ENCODE measurements around the gene LHFPL2.

LHFPL2 gene

DNA sequence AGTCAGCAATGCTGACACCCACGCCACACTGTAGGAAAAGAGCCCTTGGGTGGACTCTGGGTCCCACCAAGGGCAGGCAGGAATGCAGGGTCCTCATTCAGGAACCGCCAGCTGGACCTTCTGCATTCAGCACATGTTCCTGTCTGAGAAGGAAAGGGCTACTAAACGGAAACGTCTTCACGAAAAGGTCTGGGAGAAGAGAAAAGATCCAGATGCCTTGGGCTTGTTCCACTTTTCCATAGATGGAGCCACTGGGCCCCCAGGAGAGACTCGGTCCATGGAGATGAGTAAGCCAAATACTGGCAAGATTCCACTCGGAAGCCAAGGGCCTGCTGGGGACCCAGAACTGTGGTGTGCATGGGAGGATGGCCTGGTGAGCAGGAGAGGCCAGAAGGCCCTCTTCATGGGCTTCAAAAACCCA is 38.4 kb downstream of the LHFPL2 start:
- Histone ChIP-seq H3F3A (ENCODE audit: control insufficient read depth, insufficient read depth) (no peaks in the 10 kb centered on the region), H3K4me1 (ENCODE audit: control insufficient read depth, low read length) (no peaks in the 10 kb centered on the region), H3K27ac (ENCODE audit: low read depth, low read length) (no peak overlapping the region), H3K4me3 (ENCODE audit: low read length) (no peak overlapping the region), H3K9me2 (replicated peaks; ENCODE audit: control insufficient read depth, low read length) (no peaks in the 10 kb centered on the region), H3K79me2 (ENCODE audit: control insufficient read depth, low read length) (no peaks in the 10 kb centered on the region), H3K27me3 (ENCODE audit: control insufficient read depth, low read length) (no peaks in the 10 kb centered on the region), H3K4me2 (ENCODE audit: low read length) (no peak overlapping the region), H3K9me3 (ENCODE audit: control insufficient read depth, insufficient read depth, low read length) (no peaks in the 10 kb centered on the region), H3K36me3 (ENCODE audit: control insufficient read depth, low read length) (no peaks in the 10 kb centered on the region), H4K20me1 (ENCODE audit: control insufficient read depth, insufficient read depth, low read depth, low read length) (no peaks in the 10 kb centered on the region)
- TF ChIP-seq EZH2phosphoT487 (IDR thresholded peaks at IDR 0.05; ENCODE audit: borderline replicate concordance, low read length): no peak
- TF ChIP-seq, protein P1, sequence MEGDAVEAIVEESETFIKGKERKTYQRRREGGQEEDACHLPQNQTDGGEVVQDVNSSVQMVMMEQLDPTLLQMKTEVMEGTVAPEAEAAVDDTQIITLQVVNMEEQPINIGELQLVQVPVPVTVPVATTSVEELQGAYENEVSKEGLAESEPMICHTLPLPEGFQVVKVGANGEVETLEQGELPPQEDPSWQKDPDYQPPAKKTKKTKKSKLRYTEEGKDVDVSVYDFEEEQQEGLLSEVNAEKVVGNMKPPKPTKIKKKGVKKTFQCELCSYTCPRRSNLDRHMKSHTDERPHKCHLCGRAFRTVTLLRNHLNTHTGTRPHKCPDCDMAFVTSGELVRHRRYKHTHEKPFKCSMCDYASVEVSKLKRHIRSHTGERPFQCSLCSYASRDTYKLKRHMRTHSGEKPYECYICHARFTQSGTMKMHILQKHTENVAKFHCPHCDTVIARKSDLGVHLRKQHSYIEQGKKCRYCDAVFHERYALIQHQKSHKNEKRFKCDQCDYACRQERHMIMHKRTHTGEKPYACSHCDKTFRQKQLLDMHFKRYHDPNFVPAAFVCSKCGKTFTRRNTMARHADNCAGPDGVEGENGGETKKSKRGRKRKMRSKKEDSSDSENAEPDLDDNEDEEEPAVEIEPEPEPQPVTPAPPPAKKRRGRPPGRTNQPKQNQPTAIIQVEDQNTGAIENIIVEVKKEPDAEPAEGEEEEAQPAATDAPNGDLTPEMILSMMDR (IDR thresholded peaks at IDR 0.05; ENCODE audit: low read depth, low read length, poor library complexity, severe bottlenecking): no peak

DNA sequence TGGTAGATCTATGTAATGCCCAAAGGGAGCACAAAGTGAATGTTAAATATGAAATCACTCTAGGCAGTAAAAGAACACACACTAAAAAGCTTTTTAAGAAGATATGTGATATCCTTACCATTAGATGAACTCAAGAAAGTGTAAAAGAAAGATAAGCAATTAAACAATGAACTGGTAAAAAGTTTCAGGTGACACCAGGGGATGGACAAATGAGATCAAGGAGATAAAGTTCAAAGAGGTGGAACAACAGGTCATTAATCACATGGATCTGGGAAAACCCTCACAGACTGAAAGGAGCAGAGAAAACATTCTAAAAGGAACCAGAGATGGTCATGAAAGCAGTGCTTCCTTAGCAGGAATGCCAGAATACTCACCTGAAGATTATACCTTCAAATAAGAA is 40.7 kb downstream of the LHFPL2 start:
- no peaks in the 10 kb centered on the region for H3K79me2 ChIP-seq (ENCODE audit: control insufficient read depth, low read length)
- H3F3A ChIP-seq (ENCODE audit: control insufficient read depth, insufficient read depth): no peaks in the 10 kb centered on the region

GRCh38 chr5:78606241-78606640 is 42.3 kb downstream of the LHFPL2 start:
- Histone ChIP-seq H3K79me2 (ENCODE audit: control insufficient read depth, low read length) (no peaks in the 10 kb centered on the region), H3K27ac (ENCODE audit: low read depth, low read length) (no peak overlapping the region), H3K9me2 (replicated peaks; ENCODE audit: control insufficient read depth, low read length) (no peaks in the 10 kb centered on the region), H3K36me3 (ENCODE audit: control insufficient read depth, low read length) (no peaks in the 10 kb centered on the region), H3K4me3 (ENCODE audit: low read length) (no peak overlapping the region), H3K9me3 (ENCODE audit: control insufficient read depth, insufficient read depth, low read length) (no peaks in the 10 kb centered on the region), H4K20me1 (ENCODE audit: control insufficient read depth, insufficient read depth, low read depth, low read length) (no peaks in the 10 kb centered on the region), H3F3A (ENCODE audit: control insufficient read depth, insufficient read depth) (no peaks in the 10 kb centered on the region), H3K27me3 (ENCODE audit: control insufficient read depth, low read length) (no peaks in the 10 kb centered on the region), H3K4me1 (ENCODE audit: control insufficient read depth, low read length) (no peaks in the 10 kb centered on the region), H3K4me2 (ENCODE audit: low read length) (no peak overlapping the region)
- TF ChIP-seq EZH2phosphoT487 (IDR thresholded peaks at IDR 0.05; ENCODE audit: borderline replicate concordance, low read length): no peak
- TF ChIP-seq, protein P1 (IDR thresholded peaks at IDR 0.05; ENCODE audit: low read depth, low read length, poor library complexity, severe bottlenecking): no peak

More for the DNA sequence above, 40.7 kb downstream of the LHFPL2 start:
- no peaks in the 10 kb centered on the region for H3K4me1 ChIP-seq (ENCODE audit: control insufficient read depth, low read length)
- H4K20me1 ChIP-seq (ENCODE audit: control insufficient read depth, insufficient read depth, low read depth, low read length): no peaks in the 10 kb centered on the region
- TF ChIP-seq, protein P1 (IDR thresholded peaks at IDR 0.05; ENCODE audit: low read depth, low read length, poor library complexity, severe bottlenecking): no peak
- no peak for TF ChIP-seq EZH2phosphoT487 (IDR thresholded peaks at IDR 0.05; ENCODE audit: borderline replicate concordance, low read length)
- no peaks in the 10 kb centered on the region for H3K27me3 ChIP-seq (ENCODE audit: control insufficient read depth, low read length)
- H3K4me2 ChIP-seq (ENCODE audit: low read length): no peak overlapping the region
- H3K9me3 ChIP-seq (ENCODE audit: control insufficient read depth, insufficient read depth, low read length): no peaks in the 10 kb centered on the region
- H3K36me3 ChIP-seq (ENCODE audit: control insufficient read depth, low read length): no peaks in the 10 kb centered on the region
- H3K9me2 ChIP-seq (replicated peaks; ENCODE audit: control insufficient read depth, low read length): no peaks in the 10 kb centered on the region
- no peak overlapping the region for H3K27ac ChIP-seq (ENCODE audit: low read depth, low read length)
- H3K4me3 ChIP-seq (ENCODE audit: low read length): no peak overlapping the region
